BJ (cell line): ENCODE data around the gene MMP13. TPM values are rescaled to one million over a fixed set of nuclear protein-coding genes. Genes with fewer than 3 reads are reported as not detected.

ENCODE experiments used
- CTCF ChIA-PET: fragments of 350-600 bp; formaldehyde crosslinking; extraction: SDS; loops from one replicate; lab custom pipeline; 2021; ENCODE audit warnings: antibody characterized with exemption, inconsistent platforms; lab: Yijun Ruan, JAX
- POLR2A ChIA-PET: fragments of 300-600 bp; sonication (Branson Sonifier 250); formaldehyde crosslinking; extraction: SDS; loops from one replicate; lab custom pipeline; 2021; ENCODE audit warnings: antibody characterized with exemption; lab: Charles Lee
- DNase-seq: peaks from one replicate; pipeline ENCODE4 v3.0.0-alpha.2; 2011; ENCODE audit warnings: low read depth
- H3K27me3 ChIP-seq: 2 replicates; pipeline ENCODE4 v1.6.0; 2011; ENCODE audit warnings: low read length; ENCODE audit not compliant: control insufficient read depth, insufficient read depth
- H3K36me3 ChIP-seq: 2 replicates; pipeline ENCODE4 v1.5.1; 2011; ENCODE audit warnings: low read length; ENCODE audit not compliant: control insufficient read depth, insufficient read depth
- H3K4me3 ChIP-seq: 2 replicates; pipeline ENCODE4 v1.5.1; 2011; ENCODE audit warnings: low read depth, mild to moderate bottlenecking, control low read depth, low read length
- CTCF ChIP-seq: IDR thresholded peaks from 2 replicates; pipeline ENCODE4 v1.5.1; 2011; ENCODE audit warnings: low read depth, mild to moderate bottlenecking, control low read depth, inconsistent platforms, low read length, moderate library complexity; ENCODE audit not compliant: insufficient read depth
- polyA plus RNA-seq: library from polyadenylated mRNA; depleted of rRNA; stranded (reverse); fragments of >200 nt; gene quantifications from 2 replicates; pipeline ENCODE4 v1.2.3, GENCODE V29; 2011

MMP13 gene
- polyA plus RNA-seq, 1 experiment: not detected

- ChIA-PET CTCF (interaction anchor here (1.0 to 3.5 kb wide), 6 partner anchors 8 to 15 kb away, joined by 4 to 16 read pairs (median 6); no protein-coding TSS in a partner anchor), POLR2A (no interaction called here)
- H3K36me3 ChIP-seq: no peaks in the 10 kb centered on the region
- no peak for TF ChIP-seq CTCF
- H3K27me3 ChIP-seq: no peaks in the 10 kb centered on the region; the same call in 1 of the 2 replicates
- H3K4me3 ChIP-seq: no peak overlapping the region
- DNase-seq: no peak
These were observed 27.9 kb downstream of the MMP13 start for GRCh38 chr11:102927624-102927990.

GRCh38 chr11:102926961-102927623 lies 28.4 kb downstream of the MMP13 start:
- no peak for DNase-seq
- ChIA-PET POLR2A (no interaction called here), CTCF (interaction anchor here (1.4 to 3.5 kb wide), 5 partner anchors 8 to 15 kb away, joined by 4 to 16 read pairs (median 6); no protein-coding TSS in a partner anchor)
- Histone ChIP-seq H3K36me3 (no peaks in the 10 kb centered on the region), H3K4me3 (no peak overlapping the region), H3K27me3 (no peaks in the 10 kb centered on the region; the same call in 1 of the 2 replicates)
- no peak for TF ChIP-seq CTCF

DNA sequence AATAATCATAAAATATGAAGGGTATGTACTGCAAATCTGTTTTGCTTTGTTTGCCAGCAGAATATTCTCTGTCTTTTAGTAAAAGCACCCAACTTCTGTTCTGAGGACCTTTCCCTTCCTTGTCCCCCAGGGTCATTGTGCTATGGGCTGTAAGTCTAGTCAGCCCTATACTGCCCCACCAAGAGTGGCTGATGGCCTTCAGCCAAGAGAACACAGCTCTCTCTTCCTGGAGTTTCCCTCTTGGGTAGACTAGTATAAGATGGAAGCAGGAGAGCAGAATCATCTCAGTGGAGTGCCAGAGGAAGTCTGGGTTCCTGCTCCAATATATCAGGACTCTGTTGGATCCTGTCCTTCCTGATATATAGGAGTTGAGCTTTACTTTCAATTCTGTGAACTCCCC lies 29.0 kb downstream of the MMP13 start:
- no peak for DNase-seq
- TF ChIP-seq CTCF: no peak
- no peaks in the 10 kb centered on the region for H3K36me3 ChIP-seq
- CTCF ChIA-PET: interaction anchor here (1.6 to 3.5 kb wide), 5 partner anchors 12 to 75 kb away, joined by 3 to 16 read pairs (median 6); no protein-coding TSS in a partner anchor
- POLR2A ChIA-PET: no interaction called here
- no peaks in the 10 kb centered on the region; the same call in 1 of the 2 replicates for H3K27me3 ChIP-seq
- no peak overlapping the region for H3K4me3 ChIP-seq

DNA sequence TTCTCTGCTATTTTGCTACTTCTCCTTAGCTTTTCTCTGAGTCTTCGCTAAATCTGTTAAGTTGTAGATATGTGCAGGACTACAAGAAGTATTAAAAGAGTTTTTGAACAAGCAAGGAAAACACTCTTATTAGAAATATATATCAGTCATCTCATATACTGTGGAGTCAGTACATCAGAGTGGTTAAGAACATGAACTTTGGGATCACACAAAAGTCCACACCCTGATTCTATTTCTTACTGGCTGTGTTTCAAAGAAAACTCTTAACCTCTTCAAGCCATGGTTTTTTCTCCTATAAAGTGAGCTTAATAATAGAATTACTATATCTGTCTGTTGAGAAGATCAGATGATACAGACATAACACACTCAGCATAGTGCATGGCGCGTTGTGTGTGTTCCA lies 29.5 kb downstream of the MMP13 start:
- ChIA-PET CTCF (interaction anchor here (1.6 to 3.5 kb wide), 4 partner anchors 11 to 75 kb away, joined by 3 to 16 read pairs (median 8); no protein-coding TSS in a partner anchor), POLR2A (no interaction called here)
- Histone ChIP-seq H3K4me3 (no peak overlapping the region), H3K27me3 (no peaks in the 10 kb centered on the region; the same call in 1 of the 2 replicates), H3K36me3 (no peaks in the 10 kb centered on the region)
- no peak for TF ChIP-seq CTCF
- DNase-seq: no peak

DNA sequence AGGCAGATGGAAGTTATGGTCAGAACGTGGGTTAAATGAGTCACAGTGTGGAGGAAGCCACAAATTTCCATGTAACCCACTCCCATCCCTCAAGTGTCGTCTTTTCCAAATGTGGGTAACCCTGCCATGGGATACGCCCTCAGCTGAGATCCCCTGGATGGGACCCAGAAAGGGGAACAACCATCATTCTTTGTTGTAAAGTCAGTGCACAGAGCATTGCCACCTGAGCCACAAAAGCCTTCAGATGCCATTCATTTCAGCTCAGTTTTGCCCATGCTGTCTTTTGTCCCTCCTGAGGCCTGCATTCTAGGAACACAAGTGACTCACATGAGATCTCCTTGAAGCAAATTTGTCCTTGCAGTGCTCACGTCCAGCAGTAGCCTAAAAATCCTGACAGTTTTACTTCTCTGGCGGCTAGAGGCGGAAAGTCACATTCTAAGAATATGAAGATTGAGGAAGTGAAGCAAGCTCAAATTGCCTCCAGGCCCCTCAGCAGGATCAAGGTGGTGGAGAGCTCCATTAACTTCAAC lies 30.6 kb downstream of the MMP13 start:
- no peak overlapping the region for H3K4me3 ChIP-seq
- DNase-seq: peak; percentile 44
- no peaks in the 10 kb centered on the region; the same call in 1 of the 2 replicates for H3K27me3 ChIP-seq
- ChIA-PET CTCF (interaction anchor here (0.9 to 3.5 kb wide), 5 partner anchors 10 to 74 kb away, joined by 3 to 16 read pairs (median 7); no protein-coding TSS in a partner anchor), POLR2A (interaction anchor here (0.7 kb wide), 1 partner anchor 184 kb away, joined by 3 read pairs; the partner anchor contains the start of gene DYNC2H1)
- H3K36me3 ChIP-seq: no peaks in the 10 kb centered on the region
- TF ChIP-seq CTCF: no peak
